Measurements from ENCODE around the gene PBRM1.

DNA sequence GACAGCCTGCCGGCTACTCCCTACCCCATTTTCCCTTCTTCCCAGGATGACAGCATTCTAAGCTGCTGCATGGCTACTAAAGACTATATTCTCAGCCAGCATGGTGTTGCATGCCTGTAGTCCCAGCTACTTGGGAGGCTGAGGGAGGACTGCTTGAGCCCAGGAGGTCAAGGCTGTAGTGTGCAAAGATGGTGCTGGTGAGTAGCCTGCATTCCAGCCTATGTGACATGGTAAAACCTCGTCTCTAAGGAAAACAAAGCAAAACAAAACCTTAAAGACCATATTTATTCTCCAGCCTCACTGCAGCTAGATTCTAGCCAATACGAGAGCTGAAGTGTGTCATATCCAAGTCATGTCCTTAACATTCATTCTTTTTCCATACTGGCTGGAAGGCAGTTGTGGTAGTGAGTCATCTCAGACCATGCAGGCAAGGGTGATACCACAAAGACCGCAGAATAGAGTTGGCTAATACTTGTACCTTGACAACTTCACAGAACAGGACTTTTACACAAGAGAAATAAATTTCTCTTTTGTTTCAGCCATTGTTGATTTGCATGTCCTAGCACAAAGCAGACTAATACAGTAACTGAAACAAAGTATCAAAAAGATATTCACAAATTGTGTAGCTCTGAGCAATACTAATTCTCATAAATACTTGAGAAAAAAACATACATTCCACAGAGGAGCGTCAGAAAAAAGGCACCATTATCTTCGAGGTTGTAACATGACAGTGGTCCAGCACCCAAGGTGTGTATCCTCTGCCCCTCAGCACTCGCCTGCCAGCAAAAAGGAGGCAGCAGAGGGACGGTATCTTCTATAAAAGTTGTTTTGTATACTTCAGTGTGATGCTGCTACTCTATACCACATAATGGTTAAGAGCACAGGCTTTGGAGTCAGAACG is 14.8 kb downstream of the PBRM1 start:
- TF ChIP-seq CTCF (conservative IDR thresholded peaks at IDR 0.05 in 1 of 2, IDR thresholded peaks at IDR 0.05 in 1 of 2; ENCODE audit: low read depth in 1 of 2, low read length in 2 of 2) (no peak), EZH2 (IDR thresholded peaks at IDR 0.05; ENCODE audit: low read length, missing control alignments) (no peak)

Data from fibroblast of lung (primary cell).